ENCODE data around the gene NAT14. TPM values are rescaled to one million over a fixed set of nuclear protein-coding genes. Genes with fewer than 3 reads are reported as not detected.
A peak's percentile ranks its signal among the peaks of the same experiment; 100 is the strongest.

The NAT14 gene
- total RNA-seq, 4 donors from 2014 or later: 2.5 to 5.3 (median 4.1) TPM

DNA sequence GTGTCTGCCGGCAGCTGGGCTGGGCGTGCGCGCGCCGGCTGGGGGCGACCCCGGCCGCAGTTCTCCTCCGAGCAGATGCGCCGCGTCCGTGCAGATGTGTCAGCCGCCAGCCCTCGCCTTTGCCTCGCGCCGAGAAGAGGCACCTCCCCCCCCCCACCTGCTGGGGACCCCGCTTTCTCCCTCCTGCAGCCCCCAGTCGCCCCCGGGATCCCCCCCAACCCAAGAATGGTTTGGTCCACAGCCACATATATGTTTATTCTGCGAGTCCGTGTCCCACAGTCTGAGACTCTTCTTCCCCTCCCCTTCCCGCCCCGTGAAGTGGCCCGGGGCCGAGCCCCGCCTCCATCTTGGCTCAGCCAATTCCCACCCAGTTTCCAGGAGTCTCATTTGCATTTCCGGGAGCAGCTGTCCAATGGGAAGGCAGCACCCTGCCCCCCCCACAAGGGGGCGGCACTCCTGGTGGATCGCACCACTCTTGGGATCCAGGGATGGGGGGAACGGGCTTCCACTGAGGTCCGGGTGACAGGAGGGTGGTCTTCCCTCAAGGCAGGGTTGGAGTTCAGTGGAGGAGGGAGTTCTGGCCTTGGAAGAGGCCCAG lies 32.1 kb upstream of the NAT14 start:
- H3K4me3 ChIP-seq (ENCODE audit: low read depth, poor library complexity, severe bottlenecking): no peak overlapping the region
- intact Hi-C loops (cut with DNase I; ENCODE audit: low total_unique reads): no loop called here
- TF ChIP-seq, protein P1, sequence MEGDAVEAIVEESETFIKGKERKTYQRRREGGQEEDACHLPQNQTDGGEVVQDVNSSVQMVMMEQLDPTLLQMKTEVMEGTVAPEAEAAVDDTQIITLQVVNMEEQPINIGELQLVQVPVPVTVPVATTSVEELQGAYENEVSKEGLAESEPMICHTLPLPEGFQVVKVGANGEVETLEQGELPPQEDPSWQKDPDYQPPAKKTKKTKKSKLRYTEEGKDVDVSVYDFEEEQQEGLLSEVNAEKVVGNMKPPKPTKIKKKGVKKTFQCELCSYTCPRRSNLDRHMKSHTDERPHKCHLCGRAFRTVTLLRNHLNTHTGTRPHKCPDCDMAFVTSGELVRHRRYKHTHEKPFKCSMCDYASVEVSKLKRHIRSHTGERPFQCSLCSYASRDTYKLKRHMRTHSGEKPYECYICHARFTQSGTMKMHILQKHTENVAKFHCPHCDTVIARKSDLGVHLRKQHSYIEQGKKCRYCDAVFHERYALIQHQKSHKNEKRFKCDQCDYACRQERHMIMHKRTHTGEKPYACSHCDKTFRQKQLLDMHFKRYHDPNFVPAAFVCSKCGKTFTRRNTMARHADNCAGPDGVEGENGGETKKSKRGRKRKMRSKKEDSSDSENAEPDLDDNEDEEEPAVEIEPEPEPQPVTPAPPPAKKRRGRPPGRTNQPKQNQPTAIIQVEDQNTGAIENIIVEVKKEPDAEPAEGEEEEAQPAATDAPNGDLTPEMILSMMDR (IDR thresholded peaks at IDR 0.05): no peak
- TF ChIP-seq POLR2A (IDR thresholded peaks at IDR 0.05): no peak
- WGBS, 2 donors: 14 to 15% methylated on average over 30 to 34 of the region's 34 CpGs
- peak; percentile 78 to 95 for DNase-seq (ENCODE audit: low spot score in 2 of 2)

GRCh38 chr19:55453511-55454260 lies 31.3 kb upstream of the NAT14 start:
- DNase-seq (ENCODE audit: low spot score in 2 of 2): no peak
- TF ChIP-seq, protein P1 (IDR thresholded peaks at IDR 0.05): no peak
- TF ChIP-seq POLR2A (IDR thresholded peaks at IDR 0.05): no peak
- WGBS, 2 donors: 90 to 92% methylated on average over 12 of the region's 12 CpGs
- intact Hi-C loops (cut with DNase I; ENCODE audit: low total_unique reads): no loop called here
- no peak overlapping the region for H3K4me3 ChIP-seq (ENCODE audit: low read depth, poor library complexity, severe bottlenecking)

- no peak for DNase-seq (ENCODE audit: low spot score in 2 of 2)
Measured at GRCh38 chr19:55454787-55455243, 30.2 kb upstream of the NAT14 start.

DNA sequence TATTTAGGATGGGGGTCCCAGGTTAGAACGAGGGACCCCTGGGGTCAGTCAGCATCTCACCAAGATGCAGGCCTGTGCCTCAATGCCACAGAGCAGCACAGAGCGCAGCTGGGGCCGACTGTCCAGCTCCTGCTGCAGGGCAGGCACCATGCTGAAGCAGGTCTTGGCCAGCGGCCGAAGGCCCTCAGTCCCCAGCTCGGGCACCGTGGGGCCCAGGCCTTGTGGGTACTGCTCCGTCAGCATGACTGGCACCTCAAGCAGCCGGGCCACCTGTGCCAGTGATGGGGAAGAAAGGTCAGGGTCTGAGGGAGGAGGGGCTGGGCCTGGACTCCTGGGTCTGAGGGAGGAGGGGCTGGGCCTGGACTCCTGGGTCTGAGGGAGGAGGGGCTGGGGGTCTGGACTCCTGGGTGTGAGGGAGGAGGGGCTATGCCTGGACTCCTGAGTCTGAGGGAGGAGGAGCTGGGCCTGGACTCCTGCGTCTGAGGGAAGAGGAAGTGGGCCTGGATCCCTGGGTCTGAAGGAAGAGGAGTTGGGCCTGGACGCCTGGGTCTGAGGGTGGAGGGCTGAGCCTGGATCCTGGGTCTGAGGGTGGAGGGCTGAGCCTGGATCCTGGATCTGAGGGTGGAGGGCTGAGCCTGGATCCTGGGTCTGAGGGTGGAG lies 29.3 kb upstream of the NAT14 start:
- 61 to 93% methylated on average over 5 to 11 of the region's 11 CpGs for WGBS, 2 donors
- no peak for DNase-seq (ENCODE audit: low spot score in 2 of 2)
- H3K4me3 ChIP-seq (ENCODE audit: low read depth, poor library complexity, severe bottlenecking): no peak overlapping the region
- TF ChIP-seq, protein P1 (IDR thresholded peaks at IDR 0.05): no peak
- TF ChIP-seq POLR2A (IDR thresholded peaks at IDR 0.05): no peak
- intact Hi-C loops (cut with DNase I; ENCODE audit: low total_unique reads): no loop called here

More at GRCh38 chr19:55454787-55455243, 30.2 kb upstream of the NAT14 start:
- TF ChIP-seq, protein P1 (IDR thresholded peaks at IDR 0.05): no peak
- TF ChIP-seq POLR2A (IDR thresholded peaks at IDR 0.05): no peak
- 70 to 84% methylated on average over 14 of the region's 14 CpGs for WGBS, 2 donors
- no peak overlapping the region for H3K4me3 ChIP-seq (ENCODE audit: low read depth, poor library complexity, severe bottlenecking)
- intact Hi-C loops (cut with DNase I; ENCODE audit: low total_unique reads): no loop called here

DNA sequence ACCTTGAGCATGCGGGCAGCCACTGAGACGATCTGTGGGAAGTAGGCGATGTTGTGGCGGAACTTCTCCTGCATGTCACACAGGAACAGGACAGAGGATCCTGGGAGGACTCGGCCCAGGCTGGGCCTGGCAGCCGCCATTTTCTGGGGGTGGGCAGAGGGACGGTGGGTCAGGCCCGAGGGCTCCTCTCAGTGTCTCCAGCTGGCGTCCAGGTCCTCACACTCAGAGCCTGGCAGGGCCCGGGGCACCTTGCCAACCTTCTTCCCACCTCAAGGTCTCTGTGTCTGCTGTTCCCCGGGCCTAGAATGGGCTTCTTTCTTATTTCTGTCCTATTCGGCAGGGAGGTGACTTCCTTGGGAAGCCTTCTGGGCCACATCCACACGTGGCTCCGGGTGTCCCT lies 28.6 kb upstream of the NAT14 start:
- intact Hi-C loops (cut with DNase I; ENCODE audit: low total_unique reads): no loop called here
- WGBS, 2 donors: 88 to 89% methylated on average over 13 to 14 of the region's 14 CpGs
- no peak for TF ChIP-seq POLR2A (IDR thresholded peaks at IDR 0.05)
- TF ChIP-seq, protein P1 (IDR thresholded peaks at IDR 0.05): no peak
- no peak overlapping the region for H3K4me3 ChIP-seq (ENCODE audit: low read depth, poor library complexity, severe bottlenecking)
- no peak for DNase-seq (ENCODE audit: low spot score in 2 of 2)

All from lower leg skin (tissue), 4 donors.